ENCODE measurements around the gene TTI1.

GRCh38 chr20:37958856-37959520 lies 74.3 kb downstream of the TTI1 start:
- TF ChIP-seq POLR2AphosphoS5 (IDR thresholded peaks at IDR 0.05), result no peak
- TF ChIP-seq EP300 (IDR thresholded peaks at IDR 0.05), result no peak
- no peak for TF ChIP-seq CTCF (IDR thresholded peaks at IDR 0.05)
- no peak for TF ChIP-seq POLR2A (IDR thresholded peaks at IDR 0.05)

Data from stomach (tissue), 4 donors.